ENCODE data around the gene NR6A1. TPM values are rescaled to one million over a fixed set of nuclear protein-coding genes. Genes with fewer than 3 reads are reported as not detected.

The NR6A1 gene
- total and polyA plus RNA-seq, 2 of the 13 experiments (the other 11 are each of a cell fraction or from before 2014, with no cell fraction given) = 28.1 to 31.5 TPM

GRCh38 chr9:124635285-124635684 lies 135.8 kb downstream of the NR6A1 start:
- CTCF ChIA-PET (ENCODE audit: low intra/inter-chr PET ratio, low total read pairs) = no interaction called here
- intact Hi-C loops (cut with micrococcal nuclease; ENCODE audit: unreplicated experiment) (no loop called here), in situ Hi-C loops (cut with HindIII; ENCODE audit: extremely low pct_ligation_motif_present, low pct_unique_long_range_greater_than_20kb) (no loop called here)
- POLR2A ChIA-PET = no interaction called here
- peaks cover 4% of the 10 kb centered on the region for H3K79me2 ChIP-seq (ENCODE audit: insufficient read depth, low read length)
- H3K4me2 ChIP-seq (ENCODE audit: low read depth, low read length) = no peak overlapping the region
- no peak overlapping the region for H3K9ac ChIP-seq (ENCODE audit: insufficient read depth, low read depth, low read length)
- H3K27me3 ChIP-seq (ENCODE audit: control insufficient read depth in 1 of 2, insufficient read depth in 2 of 2, low read length in 2 of 2) = no peaks in the 10 kb centered on the region
- no peaks in the 10 kb centered on the region for H3K9me3 ChIP-seq (ENCODE audit: low read length)
- no peak overlapping the region for H3K4me3 ChIP-seq (replicated peaks in 1 of 3; ENCODE audit: insufficient read depth in 1 of 3, low read depth in 2 of 3, low read length in 3 of 3)
- FAIRE-seq (no peak), ATAC-seq (no peak), DNase-seq (ENCODE audit: low spot score) (no peak)
- no peaks in the 10 kb centered on the region for H3K36me3 ChIP-seq (replicated peaks in 1 of 2; ENCODE audit: control insufficient read depth in 1 of 2, insufficient read depth in 2 of 2, low read length in 2 of 2)
- WGBS (ENCODE audit: low lambda C conversion rate) = 95% methylated on average over 5 of the region's 5 CpGs
- no TSS peak for BruUV-seq (replicated peaks)
- H3K27ac ChIP-seq (ENCODE audit: extremely low read length, insufficient read depth, low read length) = no peak overlapping the region
- H4K20me1 ChIP-seq (ENCODE audit: insufficient read depth, low read length) = no peaks in the 10 kb centered on the region; the same call in 1 of the 2 replicates
- no peak overlapping the region for H2AFZ ChIP-seq (ENCODE audit: low read length)
- no peaks in the 10 kb centered on the region for H3K4me1 ChIP-seq (ENCODE audit: insufficient read depth, low read length)
- no peak for TF ChIP-seq ZNF441 (CRISPR knock-in tag; IDR thresholded peaks at IDR 0.05; ENCODE audit: borderline replicate concordance)
- TF ChIP-seq TIGD3 (CRISPR knock-in tag; IDR thresholded peaks at IDR 0.05; ENCODE audit: borderline replicate concordance) = no peak
- no peak for TF ChIP-seq MNT (IDR thresholded peaks at IDR 0.05)
- no peak for TF ChIP-seq KLF16 (CRISPR knock-in tag; IDR thresholded peaks at IDR 0.05)
- TF ChIP-seq ZNF776 (CRISPR knock-in tag; IDR thresholded peaks at IDR 0.05) = no peak
- TF ChIP-seq CENPT (CRISPR knock-in tag; IDR thresholded peaks at IDR 0.05; ENCODE audit: low read depth) = no peak
- TF ChIP-seq NFKB2 (CRISPR knock-in tag; IDR thresholded peaks at IDR 0.05; ENCODE audit: borderline replicate concordance) = no peak
- no peak for TF ChIP-seq ZFP36 (IDR thresholded peaks at IDR 0.05; ENCODE audit: borderline replicate concordance, low read depth, low read length, partially characterized antibody)
- no peak for TF ChIP-seq U2AF2 (IDR thresholded peaks at IDR 0.05; ENCODE audit: low read depth, low read length)
- no peak for TF ChIP-seq TRIM22 (IDR thresholded peaks at IDR 0.05)
- TF ChIP-seq ZNF280D (CRISPR knock-in tag; IDR thresholded peaks at IDR 0.05) = no peak
- TF ChIP-seq DDIT3 (CRISPR knock-in tag; IDR thresholded peaks at IDR 0.05) = no peak
- no peak for TF ChIP-seq ZNF567 (CRISPR knock-in tag; IDR thresholded peaks at IDR 0.05; ENCODE audit: borderline replicate concordance)
- no peak for TF ChIP-seq GPN1 (CRISPR knock-in tag; IDR thresholded peaks at IDR 0.05; ENCODE audit: borderline replicate concordance)
